H1 (cell line): Measurements from ENCODE around the gene PHACTR1. TPM values are rescaled to one million over a fixed set of nuclear protein-coding genes. Genes with fewer than 3 reads are reported as not detected.

Experiments used
- BACH1 ChIP-seq: IDR thresholded peaks from 2 replicates; pipeline ENCODE4 v1.6.1; 2012; ENCODE audit warnings: low read length, improper control_type of control experiment
- CREB1 ChIP-seq: IDR thresholded peaks from 2 replicates; pipeline ENCODE4 v1.6.1; 2012; ENCODE audit warnings: inconsistent platforms
- JUN ChIP-seq: IDR thresholded peaks from 2 replicates; pipeline ENCODE4 v1.6.1; 2011; ENCODE audit warnings: low read depth, mild to moderate bottlenecking, improper control_type of control experiment, low read length
- POU5F1 ChIP-seq: IDR thresholded peaks from 2 replicates; pipeline ENCODE4 v1.6.1; 2011; ENCODE audit warnings: low read depth, mild to moderate bottlenecking, low read length, moderate library complexity
- ZNF274 ChIP-seq: IDR thresholded peaks from 2 replicates; pipeline ENCODE4 v1.7.0; 2012; ENCODE audit warnings: low read length, borderline replicate concordance; ENCODE audit errors: extremely low read depth
- polyA plus RNA-seq, 7 experiments: library from polyadenylated mRNA; depleted of rRNA in 3 of 7; stranded (reverse) in 5 of 7; unstranded in 2 of 7; fragments of >200 nt in 5 of 7; fragments of 200-250 nt in 2 of 7; gene quantifications; 1 replicate in 5 of 7; 2 replicates in 1 of 7; 4 replicates in 1 of 7; pipeline versions ENCODE4 v1.2.1 to v1.2.3, GENCODE V29; 2011 to 2013; ENCODE audit warnings: missing spikeins in 2 of 7, mixed read lengths in 2 of 7
- total RNA-seq: library from RNA; stranded (reverse); fragmentation: NEBNext Ultra II Directional; extraction: Animal tissue kit (Norgen Biotek cat#: 25700); gene quantifications from 2 replicates; pipeline ENCODE4 v1.2.1, GENCODE V29; 2021

Gene PHACTR1
- total and polyA plus RNA-seq, 2 of the 8 experiments (the other 6 are each of a cell fraction or from before 2014, with no cell fraction given), result 3.9 to 17.1 TPM

- TF ChIP-seq CREB1 (no peak), BACH1 (no peak), POU5F1 (no peak), JUN (no peak), ZNF274 (no peak)
Measured at GRCh38 chr6:13262302-13263230, 546.0 kb downstream of the PHACTR1 start (continued).
